ENCODE data around the gene NEK11.

DNA sequence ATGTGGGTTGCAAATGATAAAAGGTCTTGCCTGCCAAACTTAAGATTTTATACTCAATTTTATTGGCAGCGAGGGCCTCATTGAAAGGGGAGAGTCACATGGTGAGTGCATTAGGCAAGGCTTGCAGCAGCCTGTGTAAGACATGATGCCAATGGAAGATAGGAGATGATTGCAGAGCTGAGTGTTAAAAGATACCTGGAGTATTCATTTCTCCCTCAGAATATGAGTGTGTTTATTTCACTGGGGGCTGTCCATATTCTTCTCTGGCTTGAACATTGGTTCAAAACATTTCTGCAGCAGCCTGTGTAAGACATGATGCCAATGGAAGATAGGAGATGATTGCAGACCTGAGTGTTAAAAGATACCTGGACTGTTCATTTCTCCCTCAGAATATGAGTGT lies 189.7 kb downstream of the NEK11 start:
- TF ChIP-seq, protein P1, sequence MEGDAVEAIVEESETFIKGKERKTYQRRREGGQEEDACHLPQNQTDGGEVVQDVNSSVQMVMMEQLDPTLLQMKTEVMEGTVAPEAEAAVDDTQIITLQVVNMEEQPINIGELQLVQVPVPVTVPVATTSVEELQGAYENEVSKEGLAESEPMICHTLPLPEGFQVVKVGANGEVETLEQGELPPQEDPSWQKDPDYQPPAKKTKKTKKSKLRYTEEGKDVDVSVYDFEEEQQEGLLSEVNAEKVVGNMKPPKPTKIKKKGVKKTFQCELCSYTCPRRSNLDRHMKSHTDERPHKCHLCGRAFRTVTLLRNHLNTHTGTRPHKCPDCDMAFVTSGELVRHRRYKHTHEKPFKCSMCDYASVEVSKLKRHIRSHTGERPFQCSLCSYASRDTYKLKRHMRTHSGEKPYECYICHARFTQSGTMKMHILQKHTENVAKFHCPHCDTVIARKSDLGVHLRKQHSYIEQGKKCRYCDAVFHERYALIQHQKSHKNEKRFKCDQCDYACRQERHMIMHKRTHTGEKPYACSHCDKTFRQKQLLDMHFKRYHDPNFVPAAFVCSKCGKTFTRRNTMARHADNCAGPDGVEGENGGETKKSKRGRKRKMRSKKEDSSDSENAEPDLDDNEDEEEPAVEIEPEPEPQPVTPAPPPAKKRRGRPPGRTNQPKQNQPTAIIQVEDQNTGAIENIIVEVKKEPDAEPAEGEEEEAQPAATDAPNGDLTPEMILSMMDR (IDR thresholded peaks at IDR 0.05), result no peak
- TF ChIP-seq POLR2AphosphoS5 (IDR thresholded peaks at IDR 0.05; ENCODE audit: low read depth, low read length) (no peak), TEAD4 (IDR thresholded peaks at IDR 0.05; ENCODE audit: borderline replicate concordance, insufficient read depth) (no peak), EZH2phosphoT487 (IDR thresholded peaks at IDR 0.05; ENCODE audit: borderline replicate concordance, low read depth) (no peak)
- TF ChIP-seq, protein P2, sequence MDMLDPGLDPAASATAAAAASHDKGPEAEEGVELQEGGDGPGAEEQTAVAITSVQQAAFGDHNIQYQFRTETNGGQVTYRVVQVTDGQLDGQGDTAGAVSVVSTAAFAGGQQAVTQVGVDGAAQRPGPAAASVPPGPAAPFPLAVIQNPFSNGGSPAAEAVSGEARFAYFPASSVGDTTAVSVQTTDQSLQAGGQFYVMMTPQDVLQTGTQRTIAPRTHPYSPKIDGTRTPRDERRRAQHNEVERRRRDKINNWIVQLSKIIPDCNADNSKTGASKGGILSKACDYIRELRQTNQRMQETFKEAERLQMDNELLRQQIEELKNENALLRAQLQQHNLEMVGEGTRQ (IDR thresholded peaks at IDR 0.05; ENCODE audit: borderline replicate concordance, low read depth, low read length), result no peak

Measured in SK-N-SH (cell line).